Right lobe of liver (tissue), 6 donors: ENCODE results near the gene CYTH2. TPM values are rescaled to one million over a fixed set of nuclear protein-coding genes. Genes with fewer than 3 reads are reported as not detected.
"Not testable (repeated sequence)": the region's sequence is repeated elsewhere in the genome, so short reads cannot be mapped to it uniquely, and the experiment has no call there.

Experiments used
- ATAC-seq, 4 donors: fragments of 200-7000 bp; cut with Tn5 transposase; one replicate each; pipeline ENCODE4 v1.9.1; 2020; ENCODE audit warnings: mild to moderate bottlenecking in 4 of 4, moderate library complexity in 4 of 4
- DNase-seq, 3 donors: peaks; one replicate each; pipeline ENCODE4 v3.0.0-alpha.2; 2020
- H3K27ac ChIP-seq, 3 donors: fragments of 200-600 bp; one replicate each; pipeline ENCODE4 v1.8.0; 2022
- H3K27me3 ChIP-seq, 2 donors: fragments of 200-600 bp; one replicate each; pipeline ENCODE4 v1.8.0; 2022
- H3K36me3 ChIP-seq, 4 donors: fragments of 200-600 bp; sonication (generic) in 1 of 4; one replicate each; pipeline versions ENCODE4 v1.5.1 to v1.8.0; 2017 to 2022; ENCODE audit warnings: control low read depth in 1 of 4
- H3K4me1 ChIP-seq, 4 donors: fragments of 200-600 bp; sonication (generic) in 1 of 4; one replicate each; pipeline versions ENCODE4 v1.5.1 to v1.8.0; 2017 to 2022; ENCODE audit warnings: control low read depth in 1 of 4
- H3K4me3 ChIP-seq, 3 donors: fragments of 200-600 bp; one replicate each; pipeline ENCODE4 v1.8.0; 2022
- H3K9me3 ChIP-seq, 4 donors: fragments of 200-600 bp; sonication (generic) in 1 of 4; one replicate each; pipeline versions ENCODE4 v1.5.1 to v1.8.0; 2017 to 2022; ENCODE audit warnings: control low read depth in 1 of 4
- CTCF ChIP-seq, 4 donors: fragments of 200-600 bp in 3 of 4; fragments of 450-650 bp in 1 of 4; IDR thresholded peaks; one replicate each; pipeline versions ENCODE4 v1.5.1 to v1.8.0; 2016 to 2022; ENCODE audit warnings: antibody characterized with exemption in 4 of 4, mild to moderate bottlenecking in 2 of 4
- POLR2A ChIP-seq: fragments of 450-650 bp; IDR thresholded peaks from one replicate; pipeline ENCODE4 v1.6.1; 2017; ENCODE audit warnings: antibody characterized with exemption, mild to moderate bottlenecking
- WGBS: methylation state at CpG from one replicate; pipeline ENCODE4 v1.1.6; 2018; ENCODE audit warnings: low coverage, low lambda C conversion rate; ENCODE audit not compliant: insufficient coverage; ENCODE audit errors: missing lambda C conversion rate; 5-methylcytosine and 5-hydroxymethylcytosine counted together
- intact Hi-C, 2 donors: fragments of 100-400 bp; cut with DNase I; formaldehyde crosslinking; loops; one replicate each; pipeline versions ENCODE4 v1.11.2 to v1.14.1; 2022
- total RNA-seq, 6 experiments: library from RNA; depleted of rRNA in 2 of 6; stranded (reverse); fragments of >200 nt in 2 of 6; fragmentation: NEBNext Ultra II Directional in 3 of 6; extraction: Animal tissue kit (Norgen Biotek cat#: 25700) in 3 of 6; gene quantifications; one replicate each; pipeline versions ENCODE4 v1.1.0 to v1.2.4, GENCODE V29; 2016 to 2023
- donor health status: DM: no; HTN: yes; CAD: no.
- donor health status: DM: no; HTN: no; CAD: no.
- donor health status: DM: no; HTN: no; CAD: no.
- donor health status: DM: no; HTN: yes; CAD: no.
- donor health status: DM: no; HTN: yes; CAD: no.

The CYTH2 gene
- total RNA-seq, 6 experiments from 2014 or later, result 7.7 to 22.7 (median 13.5) TPM

DNA sequence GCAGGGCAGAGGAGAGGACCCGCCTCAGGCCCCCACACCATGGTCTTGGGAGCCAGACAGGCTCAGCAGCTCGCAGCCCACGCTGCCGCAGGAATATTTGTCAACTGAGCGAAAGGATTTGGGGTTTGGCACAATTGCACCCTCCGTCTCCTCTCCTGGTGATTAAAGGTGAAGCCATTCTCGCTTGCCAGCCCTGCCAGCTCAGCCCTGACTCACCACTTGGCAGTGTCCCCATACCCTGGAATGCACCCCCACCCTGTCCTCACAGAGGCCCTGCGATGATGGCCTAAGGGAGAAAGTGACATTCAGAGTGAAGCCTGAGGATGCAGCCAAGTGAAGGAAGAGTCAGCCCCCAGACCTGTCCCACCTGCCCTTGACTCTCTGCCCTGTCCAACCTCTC, 18.8 kb downstream of the CYTH2 start:
- intact Hi-C loops, result no loop called here
- Histone ChIP-seq H3K4me1 (no peaks in the 10 kb centered on the region), H3K4me3 (no peak overlapping the region), H3K27me3 (no peaks in the 10 kb centered on the region), H3K36me3 (no peaks in the 10 kb centered on the region), H3K27ac (no peak overlapping the region), H3K9me3 (no peaks in the 10 kb centered on the region)
- DNase-seq (peak in 1 of 3 donors; percentile 84), ATAC-seq (peak in 3 of 4 donors; percentile 40 to 67 (median 50))
- 76% methylated on average over 4 of the region's 8 CpGs for WGBS
- TF ChIP-seq CTCF (IDR thresholded peaks at IDR 0.05), result no peak
- TF ChIP-seq POLR2A, result no peak

GRCh38 chr19:48488478-48488877, 19.3 kb downstream of the CYTH2 start:
- ATAC-seq, DNase-seq, H3K27ac ChIP-seq, intact Hi-C loops, H3K27me3 ChIP-seq, H3K36me3 ChIP-seq, H3K4me1 ChIP-seq, H3K9me3 ChIP-seq, H3K4me3 ChIP-seq: not testable (repeated sequence)
- 80% methylated on average over 7 of the region's 7 CpGs for WGBS

DNA sequence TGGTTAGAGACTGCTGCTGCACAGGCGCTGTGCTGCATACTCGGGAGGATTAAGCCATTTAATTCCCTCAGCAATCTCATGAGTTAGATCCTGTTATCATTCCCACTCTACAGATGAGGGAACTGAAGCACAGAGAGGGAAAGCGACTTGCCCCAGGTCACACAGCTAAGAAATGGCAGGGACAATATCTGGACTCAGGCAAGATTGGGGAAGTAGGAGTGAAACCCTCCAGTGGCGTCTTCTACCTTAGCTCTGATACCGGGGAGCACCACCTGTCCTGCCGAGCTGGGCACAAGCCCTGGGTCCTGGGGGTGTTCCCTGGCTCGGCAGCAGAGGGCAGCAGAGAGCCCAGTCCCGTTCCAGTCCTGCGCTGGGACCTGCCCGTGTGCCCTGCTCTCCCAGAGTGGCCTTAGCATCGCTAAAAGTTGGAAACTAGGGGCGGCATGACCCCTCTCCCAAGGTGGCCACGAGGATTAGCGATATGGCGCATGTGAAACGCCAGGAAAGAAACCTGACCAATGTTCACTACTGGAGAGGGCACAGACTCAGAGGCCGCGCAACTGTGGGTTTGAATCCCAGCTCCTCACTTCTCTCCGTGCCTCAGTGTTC, 20.5 kb downstream of the CYTH2 start:
- ATAC-seq (peak; percentile 52 to 69 (median 66)), DNase-seq (peak; percentile 82 to 83 (median 82))
- no peaks in the 10 kb centered on the region for H3K27me3 ChIP-seq
- H3K4me1 ChIP-seq, result no peaks in the 10 kb centered on the region
- H3K27ac ChIP-seq, result no peak overlapping the region
- no peaks in the 10 kb centered on the region for H3K9me3 ChIP-seq
- 0% methylated on average over 3 of the region's 19 CpGs for WGBS
- no peak overlapping the region for H3K4me3 ChIP-seq
- TF ChIP-seq POLR2A (no peak), CTCF (IDR thresholded peaks at IDR 0.05) (peak; percentile 89 to 96 (median 94))
- intact Hi-C loops, result loop anchor here (10.0 kb wide), 2 partner anchors 85 to 105 kb away; no protein-coding TSS in a partner anchor
- no peaks in the 10 kb centered on the region for H3K36me3 ChIP-seq

DNA sequence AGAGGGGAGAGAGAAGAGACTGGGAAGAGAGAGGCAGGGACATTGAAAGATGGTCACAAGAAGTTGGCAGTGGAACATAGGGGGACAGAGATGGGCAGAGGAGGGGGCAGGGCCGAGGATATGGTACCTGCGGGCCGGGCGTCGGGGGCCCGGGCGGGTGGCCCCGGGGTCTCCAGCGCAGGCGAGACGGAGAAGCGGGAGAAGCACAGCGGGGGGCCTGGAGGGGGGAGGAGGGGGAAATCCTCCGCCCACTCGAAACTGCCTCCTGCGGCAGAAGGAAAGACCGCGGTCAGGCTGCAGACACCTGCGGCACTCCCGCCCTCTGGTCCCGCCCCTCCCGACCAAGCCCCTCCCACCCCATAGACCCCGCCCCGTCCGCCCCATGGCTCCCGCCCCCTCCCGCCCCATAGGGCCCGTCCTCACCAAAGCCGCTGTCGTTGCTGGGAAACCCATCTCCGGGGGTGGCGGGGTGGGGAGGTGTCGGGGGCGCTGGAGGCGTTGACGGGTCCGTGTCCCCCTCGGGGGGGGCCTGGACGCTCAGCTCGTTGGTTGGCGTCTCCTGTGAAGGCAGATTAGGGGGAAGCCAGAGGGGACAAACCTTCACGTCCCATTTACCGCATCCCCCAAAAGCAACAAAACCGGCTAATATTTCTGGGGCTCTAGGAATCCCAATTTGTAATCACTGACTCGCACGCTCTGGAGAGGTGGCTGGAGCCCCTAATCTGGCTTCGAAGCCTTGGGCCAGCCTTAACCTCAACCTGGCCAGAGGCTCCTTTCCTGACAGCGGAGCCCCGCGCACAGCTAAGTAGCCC, 22.0 kb downstream of the CYTH2 start:
- no peak overlapping the region for H3K4me3 ChIP-seq
- no peak overlapping the region for H3K27ac ChIP-seq
- H3K27me3 ChIP-seq, result no peaks in the 10 kb centered on the region
- no peaks in the 10 kb centered on the region for H3K4me1 ChIP-seq
- intact Hi-C loops, result loop anchor here (10.0 kb wide), 2 partner anchors 84 to 104 kb away; no protein-coding TSS in a partner anchor
- TF ChIP-seq POLR2A (no peak), CTCF (IDR thresholded peaks at IDR 0.05) (no peak)
- ATAC-seq (no peak), DNase-seq (peak in 1 of 3 donors; percentile 46)
- H3K9me3 ChIP-seq, result no peaks in the 10 kb centered on the region
- 19% methylated on average over 5 of the region's 50 CpGs for WGBS
- H3K36me3 ChIP-seq, result no peaks in the 10 kb centered on the region

DNA sequence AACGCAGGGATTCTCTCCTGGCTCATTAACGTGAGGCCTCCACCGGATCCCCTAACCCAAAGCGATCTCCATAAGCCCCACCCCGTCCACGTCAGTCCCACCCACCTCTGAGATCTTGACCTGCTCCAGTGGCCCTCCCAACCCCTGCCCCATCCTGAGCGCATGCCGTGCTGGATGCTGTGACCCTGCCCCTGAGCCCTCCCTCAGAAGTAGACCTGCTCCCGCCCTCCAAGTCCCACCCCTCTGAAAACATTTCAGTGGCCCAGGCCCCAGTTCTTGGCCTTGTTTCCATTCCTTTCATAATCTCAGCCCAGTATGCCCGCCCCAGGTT, 22.6 kb downstream of the CYTH2 start:
- 18% methylated on average over 6 of the region's 10 CpGs for WGBS
- Histone ChIP-seq H3K36me3 (no peaks in the 10 kb centered on the region), H3K4me3 (no peak overlapping the region), H3K9me3 (no peaks in the 10 kb centered on the region), H3K4me1 (no peaks in the 10 kb centered on the region), H3K27ac (no peak overlapping the region), H3K27me3 (no peaks in the 10 kb centered on the region)
- intact Hi-C loops, result loop anchor here (10.0 kb wide), 2 partner anchors 83 to 103 kb away; no protein-coding TSS in a partner anchor
- TF ChIP-seq CTCF (IDR thresholded peaks at IDR 0.05) (no peak), POLR2A (no peak)
- ATAC-seq (no peak), DNase-seq (no peak)
